ENCODE measurements around the gene MAPKAPK5. TPM values are rescaled to one million over a fixed set of nuclear protein-coding genes. Genes with fewer than 3 reads are reported as not detected.
A peak's percentile ranks its signal among the peaks of the same experiment; 100 is the strongest.

The MAPKAPK5 gene
- total RNA-seq, 1 donor from 2014 or later: 30.1 TPM

- Mint-ChIP-seq H3K4me3 (ENCODE audit: unreplicated experiment) (peak overlapping the region; percentile 93), H3K9me3 (ENCODE audit: low read depth) (no peaks in the 10 kb centered on the region), H3K27me3 (ENCODE audit: low read depth) (no peaks in the 10 kb centered on the region), H3K4me1 (ENCODE audit: low read depth) (peaks cover 42% of the 10 kb centered on the region), H3K36me3 (ENCODE audit: low read depth) (peaks cover 5% of the 10 kb centered on the region), H3K27ac (ENCODE audit: unreplicated experiment) (peak overlapping the region; percentile 96)
- TF ChIP-seq, protein P1, sequence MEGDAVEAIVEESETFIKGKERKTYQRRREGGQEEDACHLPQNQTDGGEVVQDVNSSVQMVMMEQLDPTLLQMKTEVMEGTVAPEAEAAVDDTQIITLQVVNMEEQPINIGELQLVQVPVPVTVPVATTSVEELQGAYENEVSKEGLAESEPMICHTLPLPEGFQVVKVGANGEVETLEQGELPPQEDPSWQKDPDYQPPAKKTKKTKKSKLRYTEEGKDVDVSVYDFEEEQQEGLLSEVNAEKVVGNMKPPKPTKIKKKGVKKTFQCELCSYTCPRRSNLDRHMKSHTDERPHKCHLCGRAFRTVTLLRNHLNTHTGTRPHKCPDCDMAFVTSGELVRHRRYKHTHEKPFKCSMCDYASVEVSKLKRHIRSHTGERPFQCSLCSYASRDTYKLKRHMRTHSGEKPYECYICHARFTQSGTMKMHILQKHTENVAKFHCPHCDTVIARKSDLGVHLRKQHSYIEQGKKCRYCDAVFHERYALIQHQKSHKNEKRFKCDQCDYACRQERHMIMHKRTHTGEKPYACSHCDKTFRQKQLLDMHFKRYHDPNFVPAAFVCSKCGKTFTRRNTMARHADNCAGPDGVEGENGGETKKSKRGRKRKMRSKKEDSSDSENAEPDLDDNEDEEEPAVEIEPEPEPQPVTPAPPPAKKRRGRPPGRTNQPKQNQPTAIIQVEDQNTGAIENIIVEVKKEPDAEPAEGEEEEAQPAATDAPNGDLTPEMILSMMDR (IDR thresholded peaks at IDR 0.05): no peak
- DNase-seq (ENCODE audit: low spot score): no peak
These were observed 1.2 kb upstream of the MAPKAPK5 start for GRCh38 chr12:111840807-111841206.

- Mint-ChIP-seq H3K9me3 (ENCODE audit: low read depth) (no peaks in the 10 kb centered on the region), H3K27ac (ENCODE audit: unreplicated experiment) (peak overlapping the region; percentile 96), H3K27me3 (ENCODE audit: low read depth) (no peaks in the 10 kb centered on the region), H3K36me3 (ENCODE audit: low read depth) (peaks cover 5% of the 10 kb centered on the region), H3K4me3 (ENCODE audit: unreplicated experiment) (peak overlapping the region; percentile 93), H3K4me1 (ENCODE audit: low read depth) (peaks cover 46% of the 10 kb centered on the region)
- TF ChIP-seq, protein P1 (IDR thresholded peaks at IDR 0.05): no peak
- no peak for DNase-seq (ENCODE audit: low spot score)
These were observed 735 bp upstream of the MAPKAPK5 start for GRCh38 chr12:111841236-111841749.

DNA sequence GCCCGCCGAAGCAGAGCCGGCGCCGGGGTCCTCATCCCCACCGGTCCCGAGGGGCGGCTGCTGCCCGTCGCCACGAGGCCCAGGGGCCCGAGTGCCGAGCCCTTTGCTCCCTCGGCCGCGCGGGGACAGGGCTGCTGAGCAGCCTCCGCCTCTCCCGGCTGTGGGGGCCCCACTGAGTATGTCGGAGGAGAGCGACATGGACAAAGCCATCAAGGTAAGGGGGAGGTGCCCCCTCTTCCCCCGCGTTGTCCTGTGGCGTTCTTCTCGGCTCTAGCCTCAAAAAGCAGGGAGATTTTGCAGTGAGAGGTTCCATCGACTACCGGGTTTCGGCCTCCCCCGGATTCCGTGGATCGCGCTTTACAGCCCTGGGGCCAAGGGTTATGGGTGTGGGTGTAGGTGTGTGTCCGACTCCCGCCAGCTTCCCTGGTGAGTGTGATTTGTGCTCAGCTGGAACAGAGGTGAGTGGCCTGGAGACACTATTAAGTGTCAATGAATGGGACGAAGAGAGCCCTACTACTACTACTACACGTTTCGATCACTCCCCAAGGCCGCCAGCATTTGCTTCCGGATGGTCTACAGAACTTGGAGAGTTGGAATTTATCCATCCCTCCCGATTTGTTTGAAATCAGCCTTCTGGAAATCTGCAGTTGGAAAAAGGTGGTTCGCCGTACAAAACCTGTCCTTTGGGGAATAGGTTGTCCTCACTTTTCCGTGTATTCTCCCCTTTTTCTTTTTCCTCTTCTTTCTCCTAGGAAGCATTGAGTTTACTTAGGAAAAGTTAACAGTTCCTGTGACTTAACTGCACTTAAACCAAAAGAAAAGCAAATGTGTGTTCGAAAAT lies 748 bp downstream of the MAPKAPK5 start:
- no peak for DNase-seq (ENCODE audit: low spot score)
- Mint-ChIP-seq H3K27ac (ENCODE audit: unreplicated experiment) (peak overlapping the region; percentile 96), H3K9me3 (ENCODE audit: low read depth) (peaks cover 2% of the 10 kb centered on the region), H3K4me3 (ENCODE audit: unreplicated experiment) (peak overlapping the region; percentile 93), H3K27me3 (ENCODE audit: low read depth) (no peaks in the 10 kb centered on the region), H3K4me1 (ENCODE audit: low read depth) (peaks cover 49% of the 10 kb centered on the region), H3K36me3 (ENCODE audit: low read depth) (peaks cover 7% of the 10 kb centered on the region)
- TF ChIP-seq, protein P1 (IDR thresholded peaks at IDR 0.05): no peak

GRCh38 chr12:111846016-111846415 lies 4.0 kb downstream of the MAPKAPK5 start:
- DNase-seq (ENCODE audit: low spot score): no peak
- TF ChIP-seq, protein P1 (IDR thresholded peaks at IDR 0.05): no peak
- peaks cover 35% of the 10 kb centered on the region for H3K4me1 Mint-ChIP-seq (ENCODE audit: low read depth)
- H3K4me3 Mint-ChIP-seq (ENCODE audit: unreplicated experiment): no peak overlapping the region
- no peaks in the 10 kb centered on the region for H3K27me3 Mint-ChIP-seq (ENCODE audit: low read depth)
- peaks cover 9% of the 10 kb centered on the region for H3K36me3 Mint-ChIP-seq (ENCODE audit: low read depth)
- peak overlapping the region; percentile 5 for H3K27ac Mint-ChIP-seq (ENCODE audit: unreplicated experiment)
- H3K9me3 Mint-ChIP-seq (ENCODE audit: low read depth): peaks cover 9% of the 10 kb centered on the region

- no peak overlapping the region for H3K4me3 Mint-ChIP-seq (ENCODE audit: unreplicated experiment)
- DNase-seq (ENCODE audit: low spot score): no peak
- TF ChIP-seq, protein P1 (IDR thresholded peaks at IDR 0.05): no peak
- no peaks in the 10 kb centered on the region for H3K27me3 Mint-ChIP-seq (ENCODE audit: low read depth)
- H3K4me1 Mint-ChIP-seq (ENCODE audit: low read depth): peaks cover 7% of the 10 kb centered on the region
- peaks cover 9% of the 10 kb centered on the region for H3K36me3 Mint-ChIP-seq (ENCODE audit: low read depth)
- peaks cover 9% of the 10 kb centered on the region for H3K9me3 Mint-ChIP-seq (ENCODE audit: low read depth)
- H3K27ac Mint-ChIP-seq (ENCODE audit: unreplicated experiment): no peak overlapping the region
These were observed 8.5 kb downstream of the MAPKAPK5 start for GRCh38 chr12:111850526-111850925.
